Heart left ventricle (tissue), 16 donors: ENCODE results near the gene MYBPC1. TPM values are rescaled to one million over a fixed set of nuclear protein-coding genes. Genes with fewer than 3 reads are reported as not detected.

Experiments used
- ATAC-seq, 4 donors: fragments of 200-7000 bp; cut with Tn5 transposase; one replicate each; pipeline ENCODE4 v1.9.1; 2020 to 2022; ENCODE audit warnings: moderate library complexity in 4 of 4, mild to moderate bottlenecking in 3 of 4, moderate number of reproducible peaks in 1 of 4
- DNase-seq, 5 donors: peaks; one replicate each; pipeline ENCODE4 v3.0.0-alpha.2; 2020
- H3K27ac ChIP-seq, 12 donors: fragments of 200-600 bp; sonication (generic) in 4 of 12; one replicate each; pipeline versions ENCODE4 v1.5.0 to v1.8.0; 2016 to 2022; ENCODE audit warnings: mild to moderate bottlenecking in 2 of 12
- H3K27me3 ChIP-seq, 9 donors: fragments of 200-600 bp; sonication (generic) in 2 of 9; one replicate each; pipeline versions ENCODE4 v1.5.1 to v1.8.0; 2016 to 2022; ENCODE audit warnings: mild to moderate bottlenecking in 3 of 9
- H3K36me3 ChIP-seq, 9 donors: fragments of 200-600 bp; sonication (generic) in 2 of 9; one replicate each; pipeline versions ENCODE4 v1.5.0 to v1.8.0; 2018 to 2022; ENCODE audit warnings: mild to moderate bottlenecking in 2 of 9
- H3K4me1 ChIP-seq, 12 donors: fragments of 200-600 bp; sonication (generic) in 4 of 12; one replicate each; pipeline versions ENCODE4 v1.5.0 to v1.8.0; 2016 to 2022; ENCODE audit warnings: mild to moderate bottlenecking in 3 of 12
- H3K4me3 ChIP-seq, 12 donors: fragments of 200-600 bp; sonication (generic) in 4 of 12; one replicate each; pipeline versions ENCODE4 v1.5.0 to v1.8.0; 2017 to 2022; ENCODE audit warnings: mild to moderate bottlenecking in 9 of 12, moderate library complexity in 4 of 12
- H3K9me3 ChIP-seq, 12 donors: fragments of 200-600 bp; sonication (generic) in 4 of 12; one replicate each; pipeline versions ENCODE4 v1.5.0 to v1.8.0; 2016 to 2022; ENCODE audit warnings: mild to moderate bottlenecking in 1 of 12
- CTCF ChIP-seq, 12 donors: fragments of 200-600 bp; sonication (generic) in 4 of 12; IDR thresholded peaks; one replicate each; pipeline versions ENCODE4 v1.5.0 to v1.8.0; 2018 to 2022; ENCODE audit warnings: antibody characterized with exemption in 12 of 12, mild to moderate bottlenecking in 5 of 12
- POLR2A ChIP-seq, 2 donors: fragments of 450-650 bp; IDR thresholded peaks; one replicate each; pipeline ENCODE4 v1.6.1; 2017; ENCODE audit warnings: antibody characterized with exemption in 2 of 2, mild to moderate bottlenecking in 2 of 2, moderate library complexity in 2 of 2
- WGBS, 4 donors: extraction: QIAGEN DNeasy Blood & Tissue Kit in 2 of 4; methylation state at CpG; one replicate each; pipeline versions ENCODE4 v1.1.5 to v1.1.7; 2013 to 2018; 5-methylcytosine and 5-hydroxymethylcytosine counted together
- intact Hi-C, 10 donors: fragments of 100-400 bp; cut with DNase I; formaldehyde crosslinking; loops; one replicate each; pipeline versions ENCODE4 v1.11.1 to v1.14.2; 2022
- polyA plus RNA-seq, 2 donors: library from polyadenylated mRNA; stranded (reverse); fragments of 200-250 nt; gene quantifications; one replicate each; pipeline ENCODE4 v1.2.3, GENCODE V29; 2013
- total RNA-seq, 9 donors: library from RNA; depleted of rRNA in 2 of 9; stranded (reverse); fragments of >200 nt in 2 of 9; fragmentation: NEBNext Ultra II Directional in 3 of 9; extraction: Animal tissue kit (Norgen Biotek cat#: 25700) in 3 of 9; gene quantifications; one replicate each; pipeline versions ENCODE4 v1.1.0 to v1.2.4, GENCODE V29; 2016 to 2023
- donor health status: ischemic (EF 13 %, LVEDD 7.1; RV severe dilation, severe dysfunction).
- donor health status: healthy with polysubstance abuse.
- donor health status: DM: no; HTN: yes; CAD: no.
- donor health status: DM: no; HTN: no; CAD: no.
- donor health status: ischemic (EF 25% LVEDD 6.9; RV normal size, moderate dysfunction).
- donor health status: ischemic (EF 25% LVEDD 5.7; RV mildly dilated, moderate dysfunction).
- donor health status: healthy.
- donor health status: DM: yes; HTN: yes; CAD: no.
- donor health status: ischemic (EF 35%, LVEDD 5.7; RV mildly dilated, moderate dysfunction).
- donor health status: nonischemic (EF 11% LVEDD 7.7; RV severe dilation, severe dysfunction).
- donor health status: DM: yes; HTN: yes; CAD: no.
- donor health status: PGD.
- donor health status: ischemic (EF 29% LVEDD 5.4; RV normal size, mild dysfunction).
- donor health status: nonischemic (EF 23%, LVEDD 6.1; RV moderate dilation, normal function).

The MYBPC1 gene
- total and polyA plus RNA-seq, 11 donors = 0.04 to 3.5 (median 1.9) TPM

GRCh38 chr12:101685092-101685491 is 90.3 kb downstream of the MYBPC1 start:
- no peak overlapping the region for H3K27ac ChIP-seq
- no peak for ATAC-seq
- no peaks in the 10 kb centered on the region for H3K9me3 ChIP-seq
- no peak overlapping the region for H3K4me3 ChIP-seq
- 76 to 84% (median 81%) methylated on average over 1 of the region's 1 CpG for WGBS, 4 donors
- peaks cover 0 to 12% (median 1%) of the 10 kb centered on the region in 12 donors for H3K4me1 ChIP-seq
- no peaks in the 10 kb centered on the region for H3K36me3 ChIP-seq
- intact Hi-C loops = no loop called here
- no peaks in the 10 kb centered on the region for H3K27me3 ChIP-seq
- DNase-seq = no peak
- no peak for TF ChIP-seq CTCF (IDR thresholded peaks at IDR 0.05)
- no peak for TF ChIP-seq POLR2A (IDR thresholded peaks at IDR 0.05)

- H3K4me1 ChIP-seq = peaks cover 0 to 5% (median 0%) of the 10 kb centered on the region in 12 donors
- no peak for TF ChIP-seq CTCF (IDR thresholded peaks at IDR 0.05)
- no peak for TF ChIP-seq POLR2A (IDR thresholded peaks at IDR 0.05)
- H3K4me3 ChIP-seq = no peak overlapping the region
- no peak overlapping the region for H3K27ac ChIP-seq
- peak in 4 of 5 donors; percentile 31 to 65 (median 46) for DNase-seq
- peak; percentile 84 to 91 (median 90) for ATAC-seq
- no peaks in the 10 kb centered on the region for H3K36me3 ChIP-seq
- H3K27me3 ChIP-seq = no peaks in the 10 kb centered on the region
- 55 to 72% (median 63%) methylated on average over 1 of the region's 1 CpG for WGBS, 4 donors
- intact Hi-C loops = no loop called here
- H3K9me3 ChIP-seq = no peaks in the 10 kb centered on the region
Measured at GRCh38 chr12:101686176-101686575, 91.4 kb downstream of the MYBPC1 start.

GRCh38 chr12:101690544-101691098 is 95.8 kb downstream of the MYBPC1 start:
- Histone ChIP-seq H3K4me1 (peaks cover 0 to 5% (median 0%) of the 10 kb centered on the region in 12 donors), H3K27ac (no peak overlapping the region), H3K9me3 (peaks cover 0 to 7% (median 0%) of the 10 kb centered on the region in 12 donors), H3K4me3 (no peak overlapping the region), H3K27me3 (no peaks in the 10 kb centered on the region), H3K36me3 (no peaks in the 10 kb centered on the region)
- intact Hi-C loops = loop anchor here in 1 of 10 donors (10.0 kb wide), 1 partner anchor 196 kb away; no protein-coding TSS in a partner anchor
- 53 to 68% (median 67%) methylated on average over 3 of the region's 3 CpGs for WGBS, 4 donors
- DNase-seq = no peak
- no peak for TF ChIP-seq POLR2A (IDR thresholded peaks at IDR 0.05)
- TF ChIP-seq CTCF (IDR thresholded peaks at IDR 0.05) = no peak
- ATAC-seq = no peak

- Histone ChIP-seq H3K27ac (no peak overlapping the region), H3K9me3 (peaks cover 0 to 7% (median 0%) of the 10 kb centered on the region in 12 donors), H3K36me3 (no peaks in the 10 kb centered on the region), H3K4me1 (peaks cover 0 to 11% (median 5%) of the 10 kb centered on the region in 12 donors), H3K4me3 (no peak overlapping the region), H3K27me3 (no peaks in the 10 kb centered on the region)
- ATAC-seq (no peak), DNase-seq (no peak)
- intact Hi-C loops = loop anchor here in 1 of 10 donors (10.0 kb wide), 1 partner anchor 197 kb away; no protein-coding TSS in a partner anchor
- TF ChIP-seq POLR2A (IDR thresholded peaks at IDR 0.05) (no peak), CTCF (IDR thresholded peaks at IDR 0.05) (no peak)
- WGBS, 4 donors = 87 to 94% (median 89%) methylated on average over 1 of the region's 1 CpG
Measured at GRCh38 chr12:101691503-101692096, 96.8 kb downstream of the MYBPC1 start.
